Measurements from ENCODE around the gene C3orf80. TPM values are rescaled to one million over a fixed set of nuclear protein-coding genes. Genes with fewer than 3 reads are reported as not detected.

C3orf80 gene
- total and polyA plus RNA-seq, 8 donors: 0.29 to 1.9 (median 0.73) TPM; not detected in 3

DNA sequence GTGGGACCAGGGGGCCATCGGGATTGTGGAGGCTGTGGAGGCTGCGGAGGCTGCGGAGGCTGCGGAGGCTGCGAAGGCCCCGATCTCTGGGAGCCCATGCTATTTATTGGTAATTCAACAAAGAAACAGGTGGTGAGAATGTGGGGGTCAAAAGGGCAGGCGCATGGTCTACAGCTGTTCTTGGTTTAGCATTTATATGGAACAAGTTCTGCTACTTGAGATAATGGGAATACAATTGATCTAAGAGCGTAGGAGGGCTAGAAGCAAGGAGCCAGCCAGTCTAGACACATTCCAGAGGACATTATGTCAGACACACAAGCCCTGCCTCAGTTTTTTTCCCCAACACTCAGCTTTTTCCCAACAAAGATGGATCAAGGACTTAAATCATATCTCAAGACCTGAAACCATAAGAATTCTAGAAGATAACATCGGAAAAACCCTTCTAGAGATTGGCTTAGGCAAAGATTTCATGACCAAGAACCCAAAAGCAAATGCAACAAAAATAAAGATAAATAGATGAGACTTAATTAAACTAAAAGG is 20.1 kb downstream of the C3orf80 start:
- H3K36me3 ChIP-seq: no peaks in the 10 kb centered on the region
- no peak for DNase-seq
- intact Hi-C loops (cut with DNase I; ENCODE audit: low total_unique reads): no loop called here
- H3K9me3 ChIP-seq: peaks cover 0 to 3% (median 0%) of the 10 kb centered on the region in 4 donors
- H3K27me3 ChIP-seq: no peaks in the 10 kb centered on the region
- 88 to 96% (median 95%) methylated on average over 9 of the region's 9 CpGs for WGBS, 5 donors
- no peak overlapping the region for H3K4me3 ChIP-seq
- H3K27ac ChIP-seq: no peak overlapping the region
- TF ChIP-seq, protein P1, sequence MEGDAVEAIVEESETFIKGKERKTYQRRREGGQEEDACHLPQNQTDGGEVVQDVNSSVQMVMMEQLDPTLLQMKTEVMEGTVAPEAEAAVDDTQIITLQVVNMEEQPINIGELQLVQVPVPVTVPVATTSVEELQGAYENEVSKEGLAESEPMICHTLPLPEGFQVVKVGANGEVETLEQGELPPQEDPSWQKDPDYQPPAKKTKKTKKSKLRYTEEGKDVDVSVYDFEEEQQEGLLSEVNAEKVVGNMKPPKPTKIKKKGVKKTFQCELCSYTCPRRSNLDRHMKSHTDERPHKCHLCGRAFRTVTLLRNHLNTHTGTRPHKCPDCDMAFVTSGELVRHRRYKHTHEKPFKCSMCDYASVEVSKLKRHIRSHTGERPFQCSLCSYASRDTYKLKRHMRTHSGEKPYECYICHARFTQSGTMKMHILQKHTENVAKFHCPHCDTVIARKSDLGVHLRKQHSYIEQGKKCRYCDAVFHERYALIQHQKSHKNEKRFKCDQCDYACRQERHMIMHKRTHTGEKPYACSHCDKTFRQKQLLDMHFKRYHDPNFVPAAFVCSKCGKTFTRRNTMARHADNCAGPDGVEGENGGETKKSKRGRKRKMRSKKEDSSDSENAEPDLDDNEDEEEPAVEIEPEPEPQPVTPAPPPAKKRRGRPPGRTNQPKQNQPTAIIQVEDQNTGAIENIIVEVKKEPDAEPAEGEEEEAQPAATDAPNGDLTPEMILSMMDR (IDR thresholded peaks at IDR 0.05): no peak
- TF ChIP-seq POLR2A (IDR thresholded peaks at IDR 0.05): no peak
- no peak for TF ChIP-seq EP300 (IDR thresholded peaks at IDR 0.05)
- no peak for TF ChIP-seq POLR2AphosphoS5 (IDR thresholded peaks at IDR 0.05)
- no peaks in the 10 kb centered on the region for H3K4me1 ChIP-seq

DNA sequence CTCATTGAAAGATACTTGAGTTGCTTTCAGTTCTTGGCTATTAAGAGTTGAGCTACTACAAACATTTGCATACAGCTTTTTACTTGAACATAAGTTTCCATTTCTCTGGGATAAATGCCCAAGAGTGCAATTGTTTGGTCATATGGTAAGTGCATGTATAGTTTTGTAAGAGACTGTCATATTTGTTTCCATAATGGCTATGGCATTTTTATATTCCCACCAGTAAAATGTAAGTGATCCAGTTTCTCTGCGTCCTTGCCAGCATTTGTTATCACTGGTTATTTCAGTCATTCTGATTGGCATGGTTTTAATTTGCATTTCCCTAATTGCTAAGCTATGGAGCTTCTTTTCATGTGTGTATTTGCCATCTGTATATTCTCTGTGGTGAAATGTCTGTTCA is 22.5 kb downstream of the C3orf80 start:
- TF ChIP-seq, protein P1 (IDR thresholded peaks at IDR 0.05): no peak
- TF ChIP-seq POLR2A (IDR thresholded peaks at IDR 0.05) (no peak), POLR2AphosphoS5 (IDR thresholded peaks at IDR 0.05) (no peak), EP300 (IDR thresholded peaks at IDR 0.05) (no peak)
- DNase-seq: no peak
- H3K4me3 ChIP-seq: no peak overlapping the region
- peaks cover 0 to 3% (median 0%) of the 10 kb centered on the region in 4 donors for H3K9me3 ChIP-seq
- no peaks in the 10 kb centered on the region for H3K4me1 ChIP-seq
- intact Hi-C loops (cut with DNase I; ENCODE audit: low total_unique reads): no loop called here
- H3K27ac ChIP-seq: no peak overlapping the region
- WGBS, 5 donors: 62 to 82% (median 76%) methylated on average over 1 of the region's 1 CpG
- H3K27me3 ChIP-seq: no peaks in the 10 kb centered on the region
- no peaks in the 10 kb centered on the region for H3K36me3 ChIP-seq

DNA sequence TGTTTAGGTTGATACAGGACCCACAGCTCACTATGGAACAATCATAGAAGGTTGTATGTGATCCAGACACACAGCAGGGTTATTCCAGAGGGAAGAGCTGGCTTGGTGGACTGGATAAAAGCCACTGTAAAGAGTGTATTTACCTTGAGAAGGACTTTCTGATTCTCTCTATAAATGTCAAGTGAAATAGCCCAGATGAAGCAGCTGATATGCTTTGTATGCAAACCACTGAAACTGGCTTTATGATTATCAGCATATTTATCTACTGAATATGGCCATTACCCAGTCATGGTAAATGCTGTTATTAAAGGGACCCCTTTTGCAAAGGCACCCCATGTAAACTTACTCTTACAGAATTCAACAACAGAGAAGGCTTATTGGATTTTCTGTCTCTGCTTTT is 28.1 kb downstream of the C3orf80 start:
- Histone ChIP-seq H3K4me3 (no peak overlapping the region), H3K27ac (no peak overlapping the region), H3K4me1 (no peaks in the 10 kb centered on the region), H3K36me3 (no peaks in the 10 kb centered on the region), H3K27me3 (no peaks in the 10 kb centered on the region), H3K9me3 (no peaks in the 10 kb centered on the region)
- TF ChIP-seq, protein P1 (IDR thresholded peaks at IDR 0.05): no peak
- intact Hi-C loops (cut with DNase I; ENCODE audit: low total_unique reads): no loop called here
- no peak for DNase-seq

DNA sequence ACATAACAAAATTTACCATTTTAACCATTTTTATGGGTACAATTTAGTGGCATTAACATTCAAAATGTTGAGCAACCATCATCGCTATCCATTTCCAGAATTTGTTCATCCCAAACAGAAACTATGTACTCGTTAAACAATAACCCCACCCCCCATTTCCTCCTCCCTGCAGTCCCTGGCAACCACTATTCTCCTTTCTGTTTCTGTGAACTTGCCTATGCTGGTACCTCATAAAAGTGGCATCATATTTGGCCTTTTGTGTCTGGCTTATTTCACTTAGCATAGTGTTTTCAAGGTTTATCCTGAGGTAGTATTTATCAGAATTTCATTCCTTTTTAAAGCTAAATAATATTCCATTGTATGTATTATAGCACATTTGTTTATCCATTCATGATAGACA is 32.4 kb downstream of the C3orf80 start:
- WGBS, 5 donors: 77 to 82% (median 81%) methylated on average over 2 of the region's 2 CpGs
- intact Hi-C loops (cut with DNase I; ENCODE audit: low total_unique reads): no loop called here
- H3K36me3 ChIP-seq: no peaks in the 10 kb centered on the region
- no peak for TF ChIP-seq EP300 (IDR thresholded peaks at IDR 0.05)
- TF ChIP-seq POLR2AphosphoS5 (IDR thresholded peaks at IDR 0.05): no peak
- TF ChIP-seq, protein P1 (IDR thresholded peaks at IDR 0.05): no peak
- no peak for TF ChIP-seq POLR2A (IDR thresholded peaks at IDR 0.05)
- no peak overlapping the region for H3K4me3 ChIP-seq
- H3K4me1 ChIP-seq: peaks cover 0 to 6% (median 3%) of the 10 kb centered on the region in 4 donors
- H3K9me3 ChIP-seq: no peaks in the 10 kb centered on the region
- no peak for DNase-seq
- H3K27me3 ChIP-seq: no peaks in the 10 kb centered on the region
- H3K27ac ChIP-seq: no peak overlapping the region
